Germinal center (tissue), 1 donor: ENCODE data around the gene ADK.

Source experiments
- DNase-seq: peaks from one replicate; pipeline ENCODE4 v3.0.0; 2012; ENCODE audit warnings: mixed read lengths, low spot score

Gene ADK

DNA sequence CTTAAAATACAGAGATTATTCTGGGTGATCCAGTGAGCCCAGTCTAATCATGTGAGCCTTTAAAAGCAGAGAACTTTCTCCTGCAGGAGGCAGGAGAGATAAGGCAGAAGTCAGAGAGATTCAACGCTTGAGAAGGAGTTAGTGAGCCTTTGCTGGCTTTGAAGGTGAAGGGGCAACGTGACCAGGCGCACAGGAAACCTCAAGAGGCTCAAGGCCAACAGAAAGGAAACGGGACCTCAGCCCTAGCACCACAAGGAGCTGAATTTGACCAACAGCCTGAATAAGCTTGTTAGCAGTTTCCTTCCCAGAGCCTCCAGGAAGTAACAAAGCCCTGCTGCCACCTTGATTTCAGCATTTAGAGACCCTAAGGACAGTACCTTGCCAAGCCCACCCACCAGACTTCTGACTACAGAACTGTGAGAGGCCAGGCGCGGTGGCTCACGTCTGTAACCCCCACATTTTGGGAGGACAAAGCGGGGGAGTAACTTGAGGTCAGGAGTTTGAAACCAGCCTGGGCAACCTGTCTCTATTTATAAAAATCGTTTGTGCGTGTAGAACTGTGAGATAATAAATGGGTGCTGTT lies 588.1 kb downstream of the ADK start:
- DNase-seq, result peak; percentile 19

DNA sequence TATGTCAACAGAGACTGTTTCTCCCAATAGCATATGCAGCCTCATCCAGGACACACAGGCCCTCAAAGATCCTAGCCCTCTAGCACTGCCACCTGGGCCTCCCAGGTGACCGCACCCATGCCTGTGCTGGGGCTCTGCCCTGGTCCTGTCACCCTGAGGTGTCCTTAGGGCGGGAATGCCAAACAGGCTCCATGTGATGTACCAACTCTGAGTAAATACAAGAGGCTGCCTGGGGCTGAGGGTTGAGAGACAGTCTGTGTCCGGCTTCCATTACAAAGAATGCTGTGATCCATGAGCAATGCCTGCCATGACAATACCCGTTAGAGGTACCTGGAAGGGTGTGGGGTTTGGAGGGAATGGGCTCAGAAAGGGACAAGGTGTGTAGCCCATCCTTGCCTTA lies 592.4 kb downstream of the ADK start:
- no peak for DNase-seq

DNA sequence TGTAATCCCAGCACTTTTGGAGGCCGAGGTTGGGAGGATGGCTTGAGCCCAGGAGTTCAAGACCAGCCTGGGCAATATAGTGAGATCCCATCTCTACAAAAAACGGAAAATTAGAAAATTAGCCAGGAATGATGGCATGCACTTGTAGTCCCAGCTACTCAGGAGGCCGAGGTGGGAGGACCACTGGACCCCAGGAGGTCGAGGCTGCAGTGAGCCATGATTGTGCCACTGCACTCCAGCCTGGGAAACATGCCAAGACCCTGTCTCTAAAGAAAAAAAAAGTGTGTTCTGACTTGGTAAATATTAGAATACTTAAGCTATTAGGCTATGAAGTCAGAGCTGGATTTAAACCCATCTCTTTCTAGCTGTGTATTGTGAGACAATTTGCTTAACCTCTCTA lies 594.4 kb downstream of the ADK start:
- DNase-seq, result no peak

DNA sequence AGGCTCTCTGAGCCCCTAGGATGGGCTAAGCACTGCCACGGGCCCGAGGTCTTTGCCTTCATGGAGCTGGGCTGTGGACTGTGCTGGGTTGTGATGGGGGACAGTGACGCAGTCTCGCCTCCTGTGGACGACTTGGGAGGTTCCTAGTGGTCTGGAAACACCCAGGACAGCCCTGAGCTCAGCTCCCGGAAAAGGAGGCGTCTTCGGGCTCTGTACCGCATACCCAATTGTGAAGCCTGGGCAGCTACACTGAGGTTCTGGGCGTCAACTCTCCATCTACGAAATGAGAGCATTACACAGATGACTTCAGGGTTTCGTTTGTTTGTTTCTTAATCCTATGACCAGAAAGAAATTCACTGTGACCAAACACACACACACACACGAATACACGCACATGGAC lies 595.8 kb downstream of the ADK start:
- no peak for DNase-seq

DNA sequence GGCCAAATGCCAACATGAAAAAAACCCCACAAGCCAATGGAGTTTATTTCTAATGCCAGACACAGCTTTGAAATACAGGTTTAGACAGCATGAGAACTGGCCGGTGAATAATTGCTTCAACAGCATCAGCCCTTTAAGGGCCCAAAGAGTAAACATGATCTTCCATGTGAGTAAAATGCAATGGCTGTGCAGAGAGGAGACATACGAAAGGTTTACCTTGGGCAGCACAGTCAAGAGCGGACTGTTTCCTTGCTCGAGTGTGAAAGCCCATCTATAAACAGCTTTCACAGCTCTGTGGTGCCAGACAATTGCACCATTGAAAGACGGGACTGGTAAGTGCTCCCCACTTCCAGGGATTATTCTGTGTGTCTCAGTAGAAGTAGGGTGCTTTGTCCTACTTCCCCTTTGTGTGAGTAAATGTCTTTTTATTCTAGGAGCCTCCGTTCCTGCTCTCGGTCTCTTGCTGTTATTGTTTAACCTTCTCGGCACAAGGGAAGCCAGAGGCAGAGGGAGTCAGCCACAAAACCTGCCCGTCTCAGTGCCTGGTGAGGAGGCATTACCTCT lies 597.5 kb downstream of the ADK start:
- no peak for DNase-seq

DNA sequence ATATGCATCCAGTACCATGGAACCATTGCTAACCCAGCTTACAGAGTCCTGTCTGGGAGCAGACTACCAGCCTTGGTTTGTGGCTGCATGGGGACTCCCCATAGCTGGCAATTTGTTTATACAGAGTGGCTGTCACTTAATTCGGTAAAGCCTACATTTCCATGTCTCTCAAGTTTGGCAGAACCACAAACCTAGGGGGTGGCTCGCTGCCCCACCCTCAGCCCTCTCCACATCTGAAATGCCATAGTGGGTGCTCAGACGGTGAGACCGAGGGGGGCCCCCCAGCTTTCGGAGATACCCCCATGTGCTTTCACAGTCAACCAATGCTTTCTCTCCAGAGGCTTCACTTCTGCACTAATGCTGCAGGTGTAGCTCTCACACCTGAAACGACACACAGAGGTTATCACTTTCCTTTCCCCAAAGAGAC lies 599.8 kb downstream of the ADK start:
- peak; percentile 13 for DNase-seq

DNA sequence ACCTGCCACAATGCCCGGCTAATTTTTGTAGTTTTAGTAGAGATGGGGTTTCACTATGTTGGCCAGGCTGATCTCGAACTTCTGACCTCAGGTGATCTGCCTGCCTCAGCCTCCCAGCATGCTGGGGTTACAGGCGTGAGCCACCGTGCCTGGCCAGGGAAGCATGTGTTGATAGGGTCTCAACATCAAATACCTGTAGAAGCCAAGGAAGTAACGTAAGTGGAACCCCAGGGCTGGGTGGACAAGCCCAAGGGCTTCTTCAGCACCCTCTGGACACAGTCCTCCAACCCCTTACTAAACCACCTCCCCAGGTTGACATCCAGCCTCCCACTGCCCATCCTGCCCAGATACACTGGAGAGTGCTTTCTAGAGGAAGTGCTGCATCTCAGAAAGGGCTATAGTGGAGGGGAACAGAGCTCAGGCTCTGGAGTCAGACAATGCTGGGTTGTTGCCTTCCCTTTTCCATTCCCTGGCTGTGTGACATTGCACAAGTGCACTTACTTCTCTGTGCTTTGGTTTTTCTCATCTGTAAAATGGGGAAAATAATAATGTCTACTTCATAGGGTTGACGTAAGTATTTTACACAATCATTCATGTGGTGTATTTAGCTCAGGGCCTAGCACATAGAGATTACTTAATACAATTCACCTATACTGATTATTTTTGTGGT lies 601.5 kb downstream of the ADK start:
- DNase-seq, result no peak

DNA sequence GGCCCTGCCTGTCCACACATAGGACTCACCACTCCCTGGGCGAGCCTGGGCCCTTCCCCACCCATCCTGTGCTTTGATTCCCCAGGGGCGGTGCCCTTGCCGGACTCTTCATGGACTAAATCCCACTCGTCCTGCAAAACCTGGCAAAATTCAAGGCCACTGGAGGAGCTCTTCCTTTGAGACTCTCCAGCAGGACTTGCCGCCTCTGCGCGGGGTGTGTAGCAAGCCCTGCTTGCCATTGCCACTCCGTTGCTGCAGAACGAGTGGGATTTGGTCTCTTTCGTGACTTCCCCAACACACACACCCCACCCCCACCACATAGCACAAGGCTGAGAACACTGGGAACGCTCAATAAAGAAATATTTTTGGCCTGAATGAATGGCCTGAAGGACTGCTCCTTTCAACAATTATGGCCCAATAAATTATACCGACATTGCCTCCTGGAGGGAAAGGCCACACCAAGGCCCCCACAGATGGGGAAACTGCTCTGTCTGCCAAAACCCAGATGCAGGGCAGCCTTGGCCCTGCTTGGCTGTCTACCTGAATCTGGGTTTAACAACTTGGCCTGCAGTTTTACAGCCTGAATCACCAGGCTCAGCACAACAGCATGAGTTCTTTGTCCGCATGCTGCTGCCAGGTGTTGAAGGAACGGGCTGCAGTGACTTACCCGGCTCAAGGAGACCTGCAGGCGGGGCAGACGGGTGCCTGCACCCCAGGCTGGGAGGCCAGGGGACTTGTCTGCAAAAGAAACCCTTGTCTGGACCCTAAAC lies 602.6 kb downstream of the ADK start:
- no peak for DNase-seq

DNA sequence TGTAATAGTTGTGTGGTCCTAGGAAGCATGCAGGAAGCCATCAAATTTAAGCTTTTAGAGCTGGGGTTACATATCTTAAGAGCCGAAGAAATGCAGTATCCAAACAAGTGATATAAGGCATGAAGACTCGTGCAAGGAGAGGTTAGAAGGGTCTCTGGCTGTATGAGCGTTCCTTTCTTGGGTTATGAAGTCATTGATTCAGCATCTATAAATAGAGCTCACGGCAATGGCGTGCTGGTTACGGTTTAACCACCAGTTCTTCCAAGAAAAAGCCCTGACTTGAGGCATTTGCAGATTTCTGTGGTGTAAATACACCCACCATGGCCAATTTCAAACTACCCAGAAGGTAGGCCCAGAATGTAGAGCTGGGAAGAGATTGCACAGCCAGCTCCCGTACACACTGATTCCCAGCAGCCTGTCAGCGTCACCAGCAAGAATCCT lies 603.4 kb downstream of the ADK start:
- DNase-seq, result no peak

DNA sequence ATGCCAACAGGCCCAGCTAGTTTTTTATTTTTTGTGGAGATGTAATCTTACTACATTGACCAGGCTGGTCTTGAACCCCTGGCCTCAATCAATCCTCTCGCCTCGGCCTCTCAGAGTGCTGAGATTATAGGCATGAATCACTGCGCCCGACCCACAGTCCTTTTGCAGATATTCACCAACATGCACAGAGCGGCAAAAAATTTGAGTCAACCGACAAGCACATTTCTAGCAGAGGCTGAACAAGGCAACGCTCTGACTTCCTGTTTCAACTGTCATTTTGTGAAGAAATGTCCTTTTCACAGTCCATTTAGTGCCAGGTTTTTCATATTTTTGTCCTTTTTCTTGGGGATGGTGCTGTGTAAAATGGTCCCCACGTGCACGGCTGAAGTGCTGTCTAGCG lies 604.3 kb downstream of the ADK start:
- DNase-seq, result no peak
